K562 (cell line): ENCODE data around the gene NRDE2. TPM values are rescaled to one million over a fixed set of nuclear protein-coding genes. Genes with fewer than 3 reads are reported as not detected.

ENCODE experiments used
- ARNT ChIP-seq, 2 experiments: fragments of 450-650 bp; IDR thresholded peaks; 2 replicates each; pipeline ENCODE4 v1.6.1; 2016; ENCODE audit warnings: mild to moderate bottlenecking in 1 of 2
- CHD1 ChIP-seq: fragments of 200-600 bp; sonication (generic); IDR thresholded peaks from one replicate; pipeline ENCODE4 v1.6.1; 2012; ENCODE audit warnings: mild to moderate bottlenecking, moderate library complexity, low read length, inconsistent platforms
- DIDO1 ChIP-seq: fragments of 450-650 bp; IDR thresholded peaks from 2 replicates; pipeline ENCODE4 v1.6.1; 2016; ENCODE audit warnings: low read depth, missing biosample characterization, missing genetic modification characterization
- ETV1 ChIP-seq: fragments of 450-650 bp; conservative IDR thresholded peaks from 2 replicates; pipeline ENCODE4 v1.6.1; 2016; ENCODE audit warnings: missing genetic modification characterization, control low read depth, low read depth, missing compliant biosample characterization
- GMEB1 ChIP-seq: fragments of 250-450 bp; sonication (Bioruptor Pico); IDR thresholded peaks from 2 replicates; pipeline ENCODE4 v1.4.0; 2020; ENCODE audit warnings: mild to moderate bottlenecking
- PHF8 ChIP-seq: fragments of 200-600 bp; sonication (generic); IDR thresholded peaks from 2 replicates; pipeline ENCODE4 v1.6.1; 2012; ENCODE audit warnings: mixed run types, mild to moderate bottlenecking, inconsistent platforms, low read length, moderate library complexity, borderline replicate concordance
- PRMT5 ChIP-seq: sonication (generic); formaldehyde crosslinking; IDR thresholded peaks from 2 replicates; pipeline ENCODE4 v1.5.0; 2020; ENCODE audit warnings: missing genetic modification reagents
- SIX5 ChIP-seq, 2 experiments: IDR thresholded peaks; 2 replicates each; pipeline ENCODE4 v1.6.1; 2011; ENCODE audit warnings: low read length in 2 of 2, borderline replicate concordance in 1 of 2, low read depth in 1 of 2, mild to moderate bottlenecking in 1 of 2, moderate library complexity in 1 of 2; ENCODE audit not compliant: insufficient read depth in 1 of 2
- polyA plus RNA-seq, 8 experiments: library from polyadenylated mRNA; depleted of rRNA in 4 of 8; stranded (reverse) in 5 of 8; unstranded in 3 of 8; fragments of >200 nt; fragmentation: Nextera tagmentation in 2 of 8; fragmentation: Illumina TruSeq in 1 of 8; extraction: Ambion mirVana in 2 of 8; extraction: Trizol in 1 of 8; gene quantifications; 2 replicates each; pipeline versions ENCODE4 v1.2.1 to v1.2.3, GENCODE V29; 2011 to 2014; ENCODE audit warnings: inconsistent platforms in 1 of 8, missing spikeins in 1 of 8
- total RNA-seq, 7 experiments: library from RNA; depleted of rRNA in 6 of 7; stranded (reverse); fragments of >200 nt in 6 of 7; fragmentation: Illumina TruSeq in 2 of 7; extraction: Trizol in 2 of 7; gene quantifications; 2 replicates each; pipeline versions ENCODE4 v1.2.1 to v1.2.3, GENCODE V29; 2011 to 2021; ENCODE audit warnings: low replicate concordance in 1 of 7
- TF ChIP-seq, protein P1 (sequence below): fragments of 250-450 bp; sonication (Bioruptor Pico); IDR thresholded peaks from 2 replicates; pipeline ENCODE4 v1.5.0; 2022; ENCODE audit warnings: mild to moderate bottlenecking
- TF ChIP-seq, protein P2 (sequence below), 2 experiments: fragments of 200-800 bp in 1 of 2; sonication (Bioruptor generic) in 1 of 2; sonication (generic) in 1 of 2; formaldehyde crosslinking in 1 of 2; IDR thresholded peaks in 1 of 2; conservative IDR thresholded peaks in 1 of 2; 2 replicates each; pipeline versions ENCODE4 v1.5.0 to v1.6.1; 2016 to 2020; ENCODE audit warnings: missing compliant biosample characterization in 1 of 2, missing genetic modification characterization in 1 of 2, missing genetic modification reagents in 1 of 2
- TF ChIP-seq, protein P3 (sequence below): sonication (generic); formaldehyde crosslinking; IDR thresholded peaks from 2 replicates; pipeline ENCODE4 v1.8.0; 2022; ENCODE audit warnings: mild to moderate bottlenecking, missing genetic modification reagents
- TF ChIP-seq, protein P4 (sequence below): fragments of 200-800 bp; sonication (Bioruptor generic); IDR thresholded peaks from 2 replicates; pipeline ENCODE4 v1.6.1; 2016; ENCODE audit warnings: missing genetic modification characterization, missing compliant biosample characterization

Gene NRDE2
- total and polyA plus RNA-seq, 9 of the 15 experiments (the other 6 are each of a cell fraction or from before 2014, with no cell fraction given) = 3.3 to 15.0 (median 8.4) TPM

DNA sequence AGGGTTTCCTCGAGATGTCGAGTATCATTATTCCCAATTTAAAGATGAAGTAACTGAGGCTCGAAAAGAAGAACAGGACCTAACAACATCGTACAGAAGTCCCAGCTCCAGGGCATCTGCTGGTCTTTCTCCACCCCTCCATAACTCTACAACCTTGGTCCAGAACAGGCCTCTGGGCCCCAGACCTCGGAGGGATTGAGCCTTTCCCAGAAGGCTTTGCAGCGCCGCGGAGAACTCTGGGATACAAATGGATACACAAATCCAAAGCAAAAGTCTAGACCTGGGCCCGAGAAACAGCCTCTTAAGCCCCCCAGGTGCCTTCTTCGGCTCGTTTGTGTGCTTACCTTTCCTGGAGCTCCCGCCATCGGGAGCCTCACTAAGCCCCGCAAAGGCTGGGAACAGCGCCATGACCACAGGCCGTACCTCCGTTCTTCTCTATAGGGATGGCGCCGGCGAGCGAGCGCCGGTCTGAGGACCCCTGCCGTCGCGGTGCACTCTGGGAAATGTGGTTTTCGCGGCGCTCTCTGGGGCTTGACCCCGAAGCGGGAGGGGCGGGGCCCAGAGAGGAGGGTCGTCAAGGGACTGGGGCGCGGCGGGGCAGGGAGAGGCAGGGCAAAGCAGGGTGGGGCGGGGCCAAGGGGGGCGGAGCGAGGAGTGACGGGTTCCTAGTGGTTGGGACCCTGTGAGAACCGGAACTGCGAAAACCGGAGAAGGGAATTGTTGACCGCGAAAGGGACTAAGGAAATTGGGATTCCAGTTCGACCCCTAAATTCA, at the start of gene NRDE2 (continued):
- TF ChIP-seq, protein P1, sequence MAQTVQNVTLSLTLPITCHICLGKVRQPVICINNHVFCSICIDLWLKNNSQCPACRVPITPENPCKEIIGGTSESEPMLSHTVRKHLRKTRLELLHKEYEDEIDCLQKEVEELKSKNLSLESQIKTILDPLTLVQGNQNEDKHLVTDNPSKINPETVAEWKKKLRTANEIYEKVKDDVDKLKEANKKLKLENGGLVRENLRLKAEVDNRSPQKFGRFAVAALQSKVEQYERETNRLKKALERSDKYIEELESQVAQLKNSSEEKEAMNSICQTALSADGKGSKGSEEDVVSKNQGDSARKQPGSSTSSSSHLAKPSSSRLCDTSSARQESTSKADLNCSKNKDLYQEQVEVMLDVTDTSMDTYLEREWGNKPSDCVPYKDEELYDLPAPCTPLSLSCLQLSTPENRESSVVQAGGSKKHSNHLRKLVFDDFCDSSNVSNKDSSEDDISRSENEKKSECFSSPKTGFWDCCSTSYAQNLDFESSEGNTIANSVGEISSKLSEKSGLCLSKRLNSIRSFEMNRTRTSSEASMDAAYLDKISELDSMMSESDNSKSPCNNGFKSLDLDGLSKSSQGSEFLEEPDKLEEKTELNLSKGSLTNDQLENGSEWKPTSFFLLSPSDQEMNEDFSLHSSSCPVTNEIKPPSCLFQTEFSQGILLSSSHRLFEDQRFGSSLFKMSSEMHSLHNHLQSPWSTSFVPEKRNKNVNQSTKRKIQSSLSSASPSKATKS (CRISPR knock-in tag) = no peak
- TF ChIP-seq ARNT (IDR thresholded peaks at IDR 0.05) (0 out of 4 replicates have a peak, but pooled peaks of 1 of the 2 experiments have one; percentile 37), ETV1 (tag) (no peak), PHF8 (peak; percentile 87), PRMT5 (no peak), CHD1 (no peak), DIDO1 (peak; percentile 71; the same call in 1 of the 2 replicates), GMEB1 (CRISPR knock-in tag) (peak; percentile 36; the same call in 1 of the 2 replicates), SIX5 (IDR thresholded peaks at IDR 0.05; ENCODE audit: borderline replicate concordance in 1 of 2, insufficient read depth in 1 of 2, low read depth in 1 of 2, low read length in 2 of 2) (peak; percentile 37 to 41; a peak in 2 of 4 replicates)
- TF ChIP-seq, protein P2, sequence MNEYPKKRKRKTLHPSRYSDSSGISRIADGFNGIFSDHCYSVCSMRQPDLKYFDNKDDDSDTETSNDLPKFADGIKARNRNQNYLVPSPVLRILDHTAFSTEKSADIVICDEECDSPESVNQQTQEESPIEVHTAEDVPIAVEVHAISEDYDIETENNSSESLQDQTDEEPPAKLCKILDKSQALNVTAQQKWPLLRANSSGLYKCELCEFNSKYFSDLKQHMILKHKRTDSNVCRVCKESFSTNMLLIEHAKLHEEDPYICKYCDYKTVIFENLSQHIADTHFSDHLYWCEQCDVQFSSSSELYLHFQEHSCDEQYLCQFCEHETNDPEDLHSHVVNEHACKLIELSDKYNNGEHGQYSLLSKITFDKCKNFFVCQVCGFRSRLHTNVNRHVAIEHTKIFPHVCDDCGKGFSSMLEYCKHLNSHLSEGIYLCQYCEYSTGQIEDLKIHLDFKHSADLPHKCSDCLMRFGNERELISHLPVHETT (CRISPR knock-in tag; conservative IDR thresholded peaks at IDR 0.05 in 1 of 2, IDR thresholded peaks at IDR 0.05 in 1 of 2) = peak in 1 of 2 experiments; percentile 82; a peak in 2 of 4 replicates
- TF ChIP-seq, protein P3, sequence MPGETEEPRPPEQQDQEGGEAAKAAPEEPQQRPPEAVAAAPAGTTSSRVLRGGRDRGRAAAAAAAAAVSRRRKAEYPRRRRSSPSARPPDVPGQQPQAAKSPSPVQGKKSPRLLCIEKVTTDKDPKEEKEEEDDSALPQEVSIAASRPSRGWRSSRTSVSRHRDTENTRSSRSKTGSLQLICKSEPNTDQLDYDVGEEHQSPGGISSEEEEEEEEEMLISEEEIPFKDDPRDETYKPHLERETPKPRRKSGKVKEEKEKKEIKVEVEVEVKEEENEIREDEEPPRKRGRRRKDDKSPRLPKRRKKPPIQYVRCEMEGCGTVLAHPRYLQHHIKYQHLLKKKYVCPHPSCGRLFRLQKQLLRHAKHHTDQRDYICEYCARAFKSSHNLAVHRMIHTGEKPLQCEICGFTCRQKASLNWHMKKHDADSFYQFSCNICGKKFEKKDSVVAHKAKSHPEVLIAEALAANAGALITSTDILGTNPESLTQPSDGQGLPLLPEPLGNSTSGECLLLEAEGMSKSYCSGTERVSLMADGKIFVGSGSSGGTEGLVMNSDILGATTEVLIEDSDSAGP (CRISPR knock-in tag) = no peak
- TF ChIP-seq, protein P4, sequence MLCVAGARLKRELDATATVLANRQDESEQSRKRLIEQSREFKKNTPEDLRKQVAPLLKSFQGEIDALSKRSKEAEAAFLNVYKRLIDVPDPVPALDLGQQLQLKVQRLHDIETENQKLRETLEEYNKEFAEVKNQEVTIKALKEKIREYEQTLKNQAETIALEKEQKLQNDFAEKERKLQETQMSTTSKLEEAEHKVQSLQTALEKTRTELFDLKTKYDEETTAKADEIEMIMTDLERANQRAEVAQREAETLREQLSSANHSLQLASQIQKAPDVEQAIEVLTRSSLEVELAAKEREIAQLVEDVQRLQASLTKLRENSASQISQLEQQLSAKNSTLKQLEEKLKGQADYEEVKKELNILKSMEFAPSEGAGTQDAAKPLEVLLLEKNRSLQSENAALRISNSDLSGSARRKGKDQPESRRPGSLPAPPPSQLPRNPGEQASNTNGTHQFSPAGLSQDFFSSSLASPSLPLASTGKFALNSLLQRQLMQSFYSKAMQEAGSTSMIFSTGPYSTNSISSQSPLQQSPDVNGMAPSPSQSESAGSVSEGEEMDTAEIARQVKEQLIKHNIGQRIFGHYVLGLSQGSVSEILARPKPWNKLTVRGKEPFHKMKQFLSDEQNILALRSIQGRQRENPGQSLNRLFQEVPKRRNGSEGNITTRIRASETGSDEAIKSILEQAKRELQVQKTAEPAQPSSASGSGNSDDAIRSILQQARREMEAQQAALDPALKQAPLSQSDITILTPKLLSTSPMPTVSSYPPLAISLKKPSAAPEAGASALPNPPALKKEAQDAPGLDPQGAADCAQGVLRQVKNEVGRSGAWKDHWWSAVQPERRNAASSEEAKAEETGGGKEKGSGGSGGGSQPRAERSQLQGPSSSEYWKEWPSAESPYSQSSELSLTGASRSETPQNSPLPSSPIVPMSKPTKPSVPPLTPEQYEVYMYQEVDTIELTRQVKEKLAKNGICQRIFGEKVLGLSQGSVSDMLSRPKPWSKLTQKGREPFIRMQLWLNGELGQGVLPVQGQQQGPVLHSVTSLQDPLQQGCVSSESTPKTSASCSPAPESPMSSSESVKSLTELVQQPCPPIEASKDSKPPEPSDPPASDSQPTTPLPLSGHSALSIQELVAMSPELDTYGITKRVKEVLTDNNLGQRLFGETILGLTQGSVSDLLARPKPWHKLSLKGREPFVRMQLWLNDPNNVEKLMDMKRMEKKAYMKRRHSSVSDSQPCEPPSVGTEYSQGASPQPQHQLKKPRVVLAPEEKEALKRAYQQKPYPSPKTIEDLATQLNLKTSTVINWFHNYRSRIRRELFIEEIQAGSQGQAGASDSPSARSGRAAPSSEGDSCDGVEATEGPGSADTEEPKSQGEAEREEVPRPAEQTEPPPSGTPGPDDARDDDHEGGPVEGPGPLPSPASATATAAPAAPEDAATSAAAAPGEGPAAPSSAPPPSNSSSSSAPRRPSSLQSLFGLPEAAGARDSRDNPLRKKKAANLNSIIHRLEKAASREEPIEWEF (CRISPR knock-in tag) = no peak
